ENCODE measurements around the gene LMAN1L. TPM values are rescaled to one million over a fixed set of nuclear protein-coding genes. Genes with fewer than 3 reads are reported as not detected.

Gene LMAN1L
- total RNA-seq, 2 donors from 2014 or later: not detected

GRCh38 chr15:74856537-74856936 is 43.9 kb downstream of the LMAN1L start:
- 89 to 93% methylated on average over 1 of the region's 1 CpG for WGBS, 2 donors
- Histone ChIP-seq H3K27ac (no peak overlapping the region), H3K27me3 (no peaks in the 10 kb centered on the region), H3K36me3 (replicated peaks in 1 of 2; ENCODE audit: insufficient read depth in 1 of 2, low read depth in 2 of 2) (peaks cover 13 to 22% of the 10 kb centered on the region in 2 donors), H3K9me3 (no peaks in the 10 kb centered on the region), H3K4me1 (peaks cover 37% of the 10 kb centered on the region), H3K4me3 (no peak overlapping the region)
- DNase-seq (no peak), ATAC-seq (no peak)
- TF ChIP-seq POLR2A (IDR thresholded peaks at IDR 0.05) (no peak), CTCF (IDR thresholded peaks at IDR 0.05) (no peak)
- intact Hi-C loops (cut with DNase I): no loop called here

- intact Hi-C loops (cut with DNase I): no loop called here
- no peaks in the 10 kb centered on the region for H3K27me3 ChIP-seq
- H3K36me3 ChIP-seq (replicated peaks in 1 of 2; ENCODE audit: insufficient read depth in 1 of 2, low read depth in 2 of 2): peaks cover 13 to 16% of the 10 kb centered on the region in 2 donors
- no peak overlapping the region for H3K4me3 ChIP-seq
- no peaks in the 10 kb centered on the region for H3K9me3 ChIP-seq
- ATAC-seq (no peak), DNase-seq (peak in 2 of 4 donors; percentile 29 to 39)
- WGBS, 2 donors: 54% methylated on average over 5 of the region's 5 CpGs
- H3K27ac ChIP-seq: peak overlapping the region in 1 of 4 donors; percentile 25
- no peak for TF ChIP-seq CTCF (IDR thresholded peaks at IDR 0.05)
- peaks cover 37% of the 10 kb centered on the region for H3K4me1 ChIP-seq
These were observed 44.5 kb downstream of the LMAN1L start for GRCh38 chr15:74857082-74857655.

GRCh38 chr15:74857671-74858368 is 45.2 kb downstream of the LMAN1L start:
- H3K4me3 ChIP-seq: no peak overlapping the region
- DNase-seq (no peak), ATAC-seq (no peak)
- H3K27me3 ChIP-seq: no peaks in the 10 kb centered on the region
- TF ChIP-seq POLR2A (IDR thresholded peaks at IDR 0.05) (no peak), CTCF (IDR thresholded peaks at IDR 0.05) (no peak)
- H3K36me3 ChIP-seq (replicated peaks in 1 of 2; ENCODE audit: insufficient read depth in 1 of 2, low read depth in 2 of 2): peaks cover 9 to 10% of the 10 kb centered on the region in 2 donors
- H3K27ac ChIP-seq: no peak overlapping the region
- peaks cover 37% of the 10 kb centered on the region for H3K4me1 ChIP-seq
- whole genome bisulfite sequencing, 2 donors: 56 to 61% methylated on average over 6 to 9 of the region's 9 CpGs
- H3K9me3 ChIP-seq: no peaks in the 10 kb centered on the region
- intact Hi-C loops (cut with DNase I): no loop called here

- ATAC-seq: no peak
These were observed 45.7 kb downstream of the LMAN1L start for GRCh38 chr15:74858369-74858740.

GRCh38 chr15:74863239-74864056 is 50.8 kb downstream of the LMAN1L start:
- H3K27me3 ChIP-seq: no peaks in the 10 kb centered on the region
- ATAC-seq (no peak), DNase-seq (no peak)
- 70 to 71% methylated on average over 11 of the region's 11 CpGs for WGBS, 2 donors
- intact Hi-C loops (cut with DNase I): no loop called here
- no peaks in the 10 kb centered on the region for H3K9me3 ChIP-seq
- H3K4me3 ChIP-seq: no peak overlapping the region
- H3K27ac ChIP-seq: no peak overlapping the region
- no peak for TF ChIP-seq CTCF (IDR thresholded peaks at IDR 0.05)
- no peak for TF ChIP-seq POLR2A (IDR thresholded peaks at IDR 0.05)
- H3K4me1 ChIP-seq: peaks cover 53% of the 10 kb centered on the region
- H3K36me3 ChIP-seq (replicated peaks in 1 of 2; ENCODE audit: insufficient read depth in 1 of 2, low read depth in 2 of 2): no peaks in the 10 kb centered on the region

More at GRCh38 chr15:74858369-74858740, 45.7 kb downstream of the LMAN1L start:
- peaks cover 42% of the 10 kb centered on the region for H3K4me1 ChIP-seq
- intact Hi-C loops (cut with DNase I): no loop called here
- DNase-seq: no peak
- H3K9me3 ChIP-seq: no peaks in the 10 kb centered on the region
- no peak for TF ChIP-seq POLR2A (IDR thresholded peaks at IDR 0.05)
- H3K27me3 ChIP-seq: no peaks in the 10 kb centered on the region
- 81 to 84% methylated on average over 4 of the region's 4 CpGs for WGBS, 2 donors
- H3K36me3 ChIP-seq (replicated peaks in 1 of 2; ENCODE audit: insufficient read depth in 1 of 2, low read depth in 2 of 2): peaks cover 3 to 5% of the 10 kb centered on the region in 2 donors
- no peak overlapping the region for H3K4me3 ChIP-seq
- no peak overlapping the region for H3K27ac ChIP-seq
